Measurements from ENCODE around the gene OR5B12. TPM values are rescaled to one million over a fixed set of nuclear protein-coding genes. Genes with fewer than 3 reads are reported as not detected.

OR5B12 gene
- total and polyA plus RNA-seq, 2 donors (not counting 1 experiment from before 2014, with no cell fraction given) = 0.11 TPM; not detected in 1

- Histone ChIP-seq H4K20me1 (ENCODE audit: control insufficient read depth, extremely low read depth, insufficient read depth, low read length) (no peaks in the 10 kb centered on the region), H3K4me2 (ENCODE audit: extremely low read depth, insufficient read depth, low read length) (peak overlapping the region; percentile 9), H3K4me3 (replicated peaks in 1 of 4; ENCODE audit: control extremely low read depth in 1 of 4, insufficient read depth in 1 of 4, low read depth in 3 of 4, low read length in 4 of 4) (no peak overlapping the region), H3K9ac (ENCODE audit: insufficient read depth, low read length) (no peak overlapping the region), H3K79me2 (ENCODE audit: control insufficient read depth, insufficient read depth, low read length) (no peaks in the 10 kb centered on the region), H2AFZ (ENCODE audit: low read length) (no peak overlapping the region), H3K27ac (ENCODE audit: insufficient read depth, low read length) (no peak overlapping the region), H3K27me3 (ENCODE audit: control insufficient read depth, insufficient read depth, low read length) (no peaks in the 10 kb centered on the region), H3K9me3 (ENCODE audit: control insufficient read depth, insufficient read depth, low read depth, low read length) (peaks cover 2% of the 10 kb centered on the region), H3K36me3 (ENCODE audit: control insufficient read depth, insufficient read depth, low read length) (no peaks in the 10 kb centered on the region), H3K4me1 (ENCODE audit: control insufficient read depth, extremely low read depth, insufficient read depth, low read length) (peaks cover 18% of the 10 kb centered on the region)
- peak; percentile 41 to 85 for DNase-seq (ENCODE audit: low read depth in 2 of 2)
- no peak for TF ChIP-seq EZH2 (IDR thresholded peaks at IDR 0.05; ENCODE audit: low read length, missing control alignments)
Measured at GRCh38 chr11:58394195-58394594, 47.8 kb downstream of the OR5B12 start.

GRCh38 chr11:58392746-58393145, 49.3 kb downstream of the OR5B12 start:
- Histone ChIP-seq H3K9ac (ENCODE audit: insufficient read depth, low read length) (no peak overlapping the region), H3K9me3 (ENCODE audit: control insufficient read depth, insufficient read depth, low read depth, low read length) (peaks cover 2% of the 10 kb centered on the region), H3K4me1 (ENCODE audit: control insufficient read depth, extremely low read depth, insufficient read depth, low read length) (peaks cover 18% of the 10 kb centered on the region), H3K4me2 (ENCODE audit: extremely low read depth, insufficient read depth, low read length) (no peak overlapping the region), H3K27ac (ENCODE audit: insufficient read depth, low read length) (peak overlapping the region; percentile 46), H4K20me1 (ENCODE audit: control insufficient read depth, extremely low read depth, insufficient read depth, low read length) (no peaks in the 10 kb centered on the region), H2AFZ (ENCODE audit: low read length) (no peak overlapping the region), H3K27me3 (ENCODE audit: control insufficient read depth, insufficient read depth, low read length) (no peaks in the 10 kb centered on the region), H3K4me3 (replicated peaks in 1 of 4; ENCODE audit: control extremely low read depth in 1 of 4, insufficient read depth in 1 of 4, low read depth in 3 of 4, low read length in 4 of 4) (no peak overlapping the region), H3K36me3 (ENCODE audit: control insufficient read depth, insufficient read depth, low read length) (no peaks in the 10 kb centered on the region), H3K79me2 (ENCODE audit: control insufficient read depth, insufficient read depth, low read length) (no peaks in the 10 kb centered on the region)
- no peak for TF ChIP-seq CTCF (conservative IDR thresholded peaks at IDR 0.05 in 1 of 2, IDR thresholded peaks at IDR 0.05 in 1 of 2; ENCODE audit: low read depth in 1 of 2, low read length in 2 of 2)
- TF ChIP-seq EZH2 (IDR thresholded peaks at IDR 0.05; ENCODE audit: low read length, missing control alignments) = no peak
- peak in 1 of 2 donors; percentile 29 for DNase-seq (ENCODE audit: low read depth in 2 of 2)

GRCh38 chr11:58391879-58392278, 50.2 kb downstream of the OR5B12 start:
- no peak for TF ChIP-seq EZH2 (IDR thresholded peaks at IDR 0.05; ENCODE audit: low read length, missing control alignments)
- no peak for TF ChIP-seq CTCF (conservative IDR thresholded peaks at IDR 0.05 in 1 of 2, IDR thresholded peaks at IDR 0.05 in 1 of 2; ENCODE audit: low read depth in 1 of 2, low read length in 2 of 2)
- Histone ChIP-seq H3K4me3 (replicated peaks in 1 of 4; ENCODE audit: control extremely low read depth in 1 of 4, insufficient read depth in 1 of 4, low read depth in 3 of 4, low read length in 4 of 4) (no peak overlapping the region), H3K9ac (ENCODE audit: insufficient read depth, low read length) (no peak overlapping the region), H3K27ac (ENCODE audit: insufficient read depth, low read length) (peak overlapping the region; percentile 46), H3K27me3 (ENCODE audit: control insufficient read depth, insufficient read depth, low read length) (no peaks in the 10 kb centered on the region), H3K36me3 (ENCODE audit: control insufficient read depth, insufficient read depth, low read length) (no peaks in the 10 kb centered on the region), H4K20me1 (ENCODE audit: control insufficient read depth, extremely low read depth, insufficient read depth, low read length) (no peaks in the 10 kb centered on the region), H3K4me2 (ENCODE audit: extremely low read depth, insufficient read depth, low read length) (no peak overlapping the region), H3K79me2 (ENCODE audit: control insufficient read depth, insufficient read depth, low read length) (no peaks in the 10 kb centered on the region), H3K4me1 (ENCODE audit: control insufficient read depth, extremely low read depth, insufficient read depth, low read length) (peaks cover 18% of the 10 kb centered on the region), H2AFZ (ENCODE audit: low read length) (no peak overlapping the region), H3K9me3 (ENCODE audit: control insufficient read depth, insufficient read depth, low read depth, low read length) (peaks cover 2% of the 10 kb centered on the region)
- DNase-seq (ENCODE audit: low read depth in 2 of 2) = peak in 1 of 2 donors; percentile 23

Measured in fibroblast of lung (primary cell).